HPDE6-E6E7 (cell line): ENCODE results near the gene LILRB2.
A peak's percentile ranks its signal among the peaks of the same experiment; 100 is the strongest.
"Not testable (repeated sequence)": the region's sequence is repeated elsewhere in the genome, so short reads cannot be mapped to it uniquely, and the experiment has no call there.

Experiments used
- DNase-seq: peaks from one replicate; pipeline ENCODE4 v3.0.0; 2011; ENCODE audit warnings: missing footprints; ENCODE audit errors: extremely low spot score

Gene LILRB2

GRCh38 chr19:54272181-54272580 lies 8.7 kb downstream of the LILRB2 start:
- DNase-seq = not testable (repeated sequence)

GRCh38 chr19:54271587-54271986 lies 9.3 kb downstream of the LILRB2 start:
- not testable (repeated sequence) for DNase-seq

GRCh38 chr19:54271106-54271505 lies 9.8 kb downstream of the LILRB2 start:
- DNase-seq = no peak

- no peak for DNase-seq
These were observed 12.0 kb downstream of the LILRB2 start for GRCh38 chr19:54268936-54269335.

- peak; percentile 28 for DNase-seq
These were observed 14.8 kb downstream of the LILRB2 start for GRCh38 chr19:54266133-54266532.

GRCh38 chr19:54262470-54262869 lies 18.4 kb downstream of the LILRB2 start:
- DNase-seq = no peak

- DNase-seq = no peak
These were observed 18.8 kb downstream of the LILRB2 start for GRCh38 chr19:54262066-54262465.

- DNase-seq = no peak
These were observed 23.8 kb downstream of the LILRB2 start, which contains the start of gene LILRB5 for GRCh38 chr19:54257116-54257480. Gene LILRB5 (minus strand): TSS chr19:54257273. CDS start chr19:54257193, 80 bp downstream.

GRCh38 chr19:54256250-54257115 lies 24.4 kb downstream of the LILRB2 start:
- DNase-seq = no peak

GRCh38 chr19:54255105-54255775 lies 25.7 kb downstream of the LILRB2 start:
- DNase-seq = no peak

GRCh38 chr19:54254195-54254906 lies 26.6 kb downstream of the LILRB2 start:
- no peak for DNase-seq

- no peak for DNase-seq
These were observed 27.3 kb downstream of the LILRB2 start for GRCh38 chr19:54253331-54254194.

- DNase-seq = no peak
These were observed 28.1 kb downstream of the LILRB2 start for GRCh38 chr19:54252845-54253244.

- DNase-seq = no peak
These were observed 28.7 kb downstream of the LILRB2 start for GRCh38 chr19:54252243-54252642.

GRCh38 chr19:54248016-54248601 lies 32.8 kb downstream of the LILRB2 start:
- no peak for DNase-seq

- no peak for DNase-seq
These were observed 33.6 kb downstream of the LILRB2 start for GRCh38 chr19:54247106-54247930.

GRCh38 chr19:54245936-54246335 lies 35.0 kb downstream of the LILRB2 start:
- no peak for DNase-seq

- DNase-seq = not testable (repeated sequence)
These were observed 37.1 kb downstream of the LILRB2 start for GRCh38 chr19:54243809-54244208.

- DNase-seq = not testable (repeated sequence)
These were observed 38.3 kb downstream of the LILRB2 start, which contains the start of gene LILRA6 for GRCh38 chr19:54242646-54243045. Gene LILRA6 (minus strand): TSS chr19:54242790.

GRCh38 chr19:54242234-54242633 lies 38.7 kb downstream of the LILRB2 start:
- not testable (repeated sequence) for DNase-seq
